RWPE1 (cell line): ENCODE measurements around the gene MTHFD1L.
"Not testable (repeated sequence)": the region's sequence is repeated elsewhere in the genome, so short reads cannot be mapped to it uniquely, and the experiment has no call there.

Source experiments
- CTCF ChIA-PET: fragments of 350-600 bp; sonication (Branson Sonifier 250); formaldehyde crosslinking; extraction: SDS; loops from one replicate; lab custom pipeline; 2021; lab: Yijun Ruan, JAX
- POLR2A ChIA-PET: fragments of 400-600 bp; formaldehyde crosslinking; extraction: SDS; loops from one replicate; lab custom pipeline; 2020; ENCODE audit warnings: antibody characterized with exemption; ENCODE audit not compliant: low non-redundant PET; lab: Yijun Ruan, JAX
- DNase-seq: peaks from one replicate; pipeline ENCODE4 v3.0.0; 2012; ENCODE audit warnings: low spot score
- H3K27ac ChIP-seq: fragments of 450-650 bp; 2 replicates; pipeline ENCODE4 v1.5.1; 2017
- TF ChIP-seq, protein P1 (sequence below): fragments of 450-650 bp; conservative IDR thresholded peaks from 2 replicates; pipeline ENCODE4 v1.5.1; 2017; ENCODE audit warnings: low read depth, mild to moderate bottlenecking

MTHFD1L gene

DNA sequence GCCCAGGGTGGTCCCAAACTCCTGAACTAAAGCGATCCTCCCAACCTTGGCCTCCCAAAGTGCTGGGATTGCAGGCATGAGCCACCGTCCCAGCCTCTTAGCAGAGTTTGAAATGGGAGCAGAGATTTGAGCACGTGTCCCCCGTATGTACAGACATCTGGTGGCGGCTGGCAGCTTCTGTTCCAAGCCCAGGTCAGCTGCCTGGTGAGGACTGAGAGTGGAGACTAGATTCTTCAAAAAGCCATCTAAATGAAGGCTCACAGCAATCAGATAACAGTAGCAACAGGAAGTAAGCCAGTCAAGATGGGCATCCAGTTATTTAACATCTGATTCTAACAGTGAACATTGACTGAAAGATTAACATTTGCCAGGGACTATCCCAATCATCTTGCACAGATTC is 246.2 kb downstream of the MTHFD1L start:
- TF ChIP-seq, protein P1, sequence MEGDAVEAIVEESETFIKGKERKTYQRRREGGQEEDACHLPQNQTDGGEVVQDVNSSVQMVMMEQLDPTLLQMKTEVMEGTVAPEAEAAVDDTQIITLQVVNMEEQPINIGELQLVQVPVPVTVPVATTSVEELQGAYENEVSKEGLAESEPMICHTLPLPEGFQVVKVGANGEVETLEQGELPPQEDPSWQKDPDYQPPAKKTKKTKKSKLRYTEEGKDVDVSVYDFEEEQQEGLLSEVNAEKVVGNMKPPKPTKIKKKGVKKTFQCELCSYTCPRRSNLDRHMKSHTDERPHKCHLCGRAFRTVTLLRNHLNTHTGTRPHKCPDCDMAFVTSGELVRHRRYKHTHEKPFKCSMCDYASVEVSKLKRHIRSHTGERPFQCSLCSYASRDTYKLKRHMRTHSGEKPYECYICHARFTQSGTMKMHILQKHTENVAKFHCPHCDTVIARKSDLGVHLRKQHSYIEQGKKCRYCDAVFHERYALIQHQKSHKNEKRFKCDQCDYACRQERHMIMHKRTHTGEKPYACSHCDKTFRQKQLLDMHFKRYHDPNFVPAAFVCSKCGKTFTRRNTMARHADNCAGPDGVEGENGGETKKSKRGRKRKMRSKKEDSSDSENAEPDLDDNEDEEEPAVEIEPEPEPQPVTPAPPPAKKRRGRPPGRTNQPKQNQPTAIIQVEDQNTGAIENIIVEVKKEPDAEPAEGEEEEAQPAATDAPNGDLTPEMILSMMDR = no peak
- no peak overlapping the region for H3K27ac ChIP-seq
- CTCF ChIA-PET = interaction anchor here (0.5 kb wide), 1 partner anchor 130 kb away, joined by 4 read pairs; no protein-coding TSS in a partner anchor
- no peak for DNase-seq
- POLR2A ChIA-PET = no interaction called here

DNA sequence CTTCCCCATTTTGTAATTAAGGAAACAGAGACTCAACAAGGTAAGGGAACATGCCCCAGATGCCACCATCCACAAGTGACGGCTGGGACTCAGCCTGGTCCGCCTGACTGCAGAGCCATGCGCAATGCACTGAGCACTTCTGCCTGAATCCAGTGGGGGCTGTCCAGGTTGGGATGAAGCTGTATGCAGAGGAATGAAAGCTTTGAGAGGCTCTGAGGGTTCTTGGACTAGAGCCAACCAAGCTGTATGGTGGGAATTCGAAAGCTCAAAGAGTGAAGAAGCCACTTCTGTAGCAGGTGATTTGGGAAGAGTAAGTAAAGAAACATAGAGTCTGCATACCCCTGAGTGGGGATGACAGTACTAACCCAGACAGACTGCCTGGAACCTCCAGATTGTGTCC is 246.6 kb downstream of the MTHFD1L start:
- H3K27ac ChIP-seq = no peak overlapping the region
- TF ChIP-seq, protein P1 = no peak
- no peak for DNase-seq
- POLR2A ChIA-PET = no interaction called here
- CTCF ChIA-PET = interaction anchor here (0.5 to 0.6 kb wide), 2 partner anchors 130 to 1169 kb away, joined by 4 read pairs; no protein-coding TSS in a partner anchor

DNA sequence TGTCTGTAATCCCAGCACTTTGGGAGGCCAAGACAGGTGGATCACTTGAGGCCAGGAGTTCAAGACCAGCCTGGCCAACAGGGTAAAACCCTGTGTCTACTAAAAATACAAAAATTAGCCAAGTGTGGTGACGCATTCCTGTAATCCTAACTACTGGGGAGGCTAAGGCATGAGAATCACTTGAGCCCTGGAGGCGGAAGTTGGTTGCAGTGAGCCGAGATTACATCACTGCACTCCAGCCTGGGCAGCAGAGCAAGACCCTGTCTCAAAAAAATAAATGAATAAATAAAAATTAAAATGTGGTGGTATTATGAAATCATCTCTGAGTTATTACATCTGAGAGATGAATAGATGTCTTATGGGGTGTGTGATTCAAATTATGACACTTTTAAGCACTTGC is 247.4 kb downstream of the MTHFD1L start:
- CTCF ChIA-PET = interaction anchor here (0.6 kb wide), 1 partner anchor 1168 kb away, joined by 4 read pairs; no protein-coding TSS in a partner anchor
- DNase-seq, POLR2A ChIA-PET: not testable (repeated sequence)

DNA sequence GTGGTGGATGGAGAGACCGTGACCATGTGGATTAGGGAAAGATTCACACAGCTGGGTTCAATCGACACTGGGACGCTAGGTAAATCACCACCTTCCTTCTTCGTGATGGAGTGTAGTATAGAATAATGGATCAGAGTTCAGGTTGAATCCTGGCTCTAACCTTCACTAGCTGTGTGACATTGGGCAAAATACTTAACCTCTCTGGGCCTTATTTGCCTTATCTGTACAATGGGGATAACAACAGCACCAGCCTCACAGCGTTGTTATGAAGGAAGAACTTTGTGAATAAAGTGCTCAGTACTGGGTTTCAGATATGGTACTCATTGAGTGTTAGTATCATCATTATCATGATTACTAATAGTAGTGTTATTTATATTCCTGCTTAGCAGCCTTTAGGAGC is 248.1 kb downstream of the MTHFD1L start:
- DNase-seq = no peak
- POLR2A ChIA-PET = no interaction called here
- no peak overlapping the region for H3K27ac ChIP-seq
- CTCF ChIA-PET = no interaction called here
- TF ChIP-seq, protein P1 = no peak

More for the DNA sequence above, 247.4 kb downstream of the MTHFD1L start:
- not testable (repeated sequence) for H3K27ac ChIP-seq

DNA sequence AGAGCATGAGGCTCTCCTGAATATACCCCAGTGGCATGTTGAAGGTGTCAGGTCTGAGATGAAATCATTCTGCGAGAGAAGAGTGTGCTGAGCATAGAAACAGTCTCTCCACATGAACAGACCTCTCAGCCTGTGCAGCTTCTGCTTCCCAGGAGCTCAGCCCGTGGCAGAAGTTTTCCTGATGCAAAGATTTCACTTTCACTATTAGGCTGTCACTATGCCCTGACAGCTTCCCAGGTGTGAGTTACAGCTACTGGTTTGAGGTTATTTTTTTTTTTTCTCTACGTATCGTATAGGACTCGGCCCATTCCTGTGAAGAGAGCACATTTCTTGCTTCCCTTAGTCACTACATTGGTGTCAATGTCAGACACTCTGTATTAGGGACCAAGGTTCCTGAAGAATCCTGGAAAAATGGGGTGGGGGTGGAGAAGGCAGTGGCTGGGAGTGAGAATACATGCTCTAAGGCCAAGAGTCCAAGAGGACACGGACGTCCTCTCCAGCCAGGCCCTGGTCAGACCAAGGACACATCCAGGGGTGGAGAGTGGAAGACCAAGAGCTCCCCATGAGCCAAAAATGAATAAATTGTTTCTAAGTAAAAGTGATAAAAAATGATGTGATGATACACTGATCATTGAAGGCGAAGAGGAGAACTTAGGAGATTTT is 253.1 kb downstream of the MTHFD1L start:
- CTCF ChIA-PET = interaction anchor here (0.6 to 0.9 kb wide), 5 partner anchors 8 to 1852 kb away, joined by 3 to 6 read pairs (median 4); no protein-coding TSS in a partner anchor
- TF ChIP-seq, protein P1 = no peak
- POLR2A ChIA-PET = no interaction called here
- no peak overlapping the region for H3K27ac ChIP-seq
- no peak for DNase-seq

DNA sequence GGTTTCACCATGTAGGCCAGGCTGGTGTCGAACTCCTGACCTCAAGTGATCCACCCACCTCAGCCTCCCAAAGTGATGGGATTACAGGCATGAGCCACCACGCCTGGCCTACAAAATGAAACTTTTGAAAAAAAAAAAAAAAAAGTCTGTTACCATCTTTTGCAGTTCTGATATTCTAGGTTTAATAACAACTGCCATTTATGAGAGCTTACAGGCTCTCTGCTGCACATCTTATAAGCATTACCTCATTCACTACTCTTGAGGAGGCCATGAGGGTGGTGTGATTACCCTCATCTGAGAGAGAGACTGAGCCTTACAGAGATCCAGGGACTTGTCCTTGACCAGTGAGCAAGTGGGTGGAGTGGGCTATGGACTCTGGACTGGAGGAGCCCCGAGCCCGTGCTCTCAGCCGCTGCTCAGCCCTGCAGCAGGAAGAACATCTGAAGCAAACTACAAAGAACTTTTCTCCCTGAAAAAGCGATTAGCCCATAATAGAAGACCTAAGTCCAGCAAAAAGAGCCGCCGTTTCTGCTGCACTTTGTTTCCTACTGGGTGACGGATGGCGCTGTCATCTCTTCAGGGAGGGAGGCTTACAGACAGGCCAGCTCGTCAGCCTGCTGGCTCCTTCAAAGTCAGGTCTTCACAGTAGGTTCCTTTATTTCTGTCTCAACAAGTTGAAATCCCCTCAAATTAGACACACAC is 254.5 kb downstream of the MTHFD1L start:
- no peak for DNase-seq
- H3K27ac ChIP-seq = no peak overlapping the region
- POLR2A ChIA-PET = no interaction called here
- CTCF ChIA-PET = interaction anchor here (0.6 kb wide), 1 partner anchor 24 kb away, joined by 3 read pairs; no protein-coding TSS in a partner anchor
- TF ChIP-seq, protein P1 = no peak
